Cortex of kidney (tissue), 1 donor: ENCODE data around the gene TMBIM4.
"Not testable (repeated sequence)": the region's sequence is repeated elsewhere in the genome, so short reads cannot be mapped to it uniquely, and the experiment has no call there.

Experiments
- DNase-seq: peaks from one replicate; lab custom pipeline; 2025; lab: John Stamatoyannopoulos, UW

TMBIM4 gene

DNA sequence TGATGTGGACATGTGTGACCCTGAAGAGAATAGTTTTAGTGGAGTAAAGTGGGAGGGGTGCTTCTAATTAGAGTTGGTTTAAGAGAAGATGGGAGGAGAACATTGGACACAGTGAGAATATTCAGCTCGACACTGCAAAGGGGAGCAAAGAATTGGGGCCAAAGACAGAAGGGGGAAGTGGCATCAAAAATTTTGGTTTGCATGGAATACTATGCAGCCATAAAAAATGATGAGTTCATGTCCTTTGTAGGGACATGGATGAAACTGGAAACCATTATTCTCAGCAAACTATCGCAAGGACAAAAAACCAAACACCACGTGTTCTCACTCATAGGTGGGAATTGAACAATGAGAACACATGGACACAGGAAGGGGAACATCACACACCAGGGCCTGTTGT, 15.0 kb upstream of the TMBIM4 start:
- DNase-seq = not testable (repeated sequence)

DNA sequence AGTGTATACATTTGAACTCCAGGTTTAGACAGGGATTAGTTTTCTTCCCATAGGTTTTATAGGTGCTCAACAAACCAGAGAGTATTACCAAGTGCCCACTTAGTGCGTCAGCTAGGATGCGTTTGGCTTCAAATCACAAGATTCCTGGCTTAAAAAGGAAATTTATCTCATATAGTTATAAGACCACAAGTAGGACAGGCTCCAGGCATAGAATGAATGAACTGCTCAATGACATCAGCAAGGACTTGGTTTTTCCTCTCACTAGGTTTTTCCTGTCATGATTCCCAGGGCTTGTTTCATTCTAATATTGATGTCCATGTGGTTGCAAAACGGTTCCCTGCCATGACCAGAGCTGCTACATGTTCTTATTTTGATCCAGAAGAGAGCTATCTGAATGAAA, 13.2 kb upstream of the TMBIM4 start:
- no peak for DNase-seq

DNA sequence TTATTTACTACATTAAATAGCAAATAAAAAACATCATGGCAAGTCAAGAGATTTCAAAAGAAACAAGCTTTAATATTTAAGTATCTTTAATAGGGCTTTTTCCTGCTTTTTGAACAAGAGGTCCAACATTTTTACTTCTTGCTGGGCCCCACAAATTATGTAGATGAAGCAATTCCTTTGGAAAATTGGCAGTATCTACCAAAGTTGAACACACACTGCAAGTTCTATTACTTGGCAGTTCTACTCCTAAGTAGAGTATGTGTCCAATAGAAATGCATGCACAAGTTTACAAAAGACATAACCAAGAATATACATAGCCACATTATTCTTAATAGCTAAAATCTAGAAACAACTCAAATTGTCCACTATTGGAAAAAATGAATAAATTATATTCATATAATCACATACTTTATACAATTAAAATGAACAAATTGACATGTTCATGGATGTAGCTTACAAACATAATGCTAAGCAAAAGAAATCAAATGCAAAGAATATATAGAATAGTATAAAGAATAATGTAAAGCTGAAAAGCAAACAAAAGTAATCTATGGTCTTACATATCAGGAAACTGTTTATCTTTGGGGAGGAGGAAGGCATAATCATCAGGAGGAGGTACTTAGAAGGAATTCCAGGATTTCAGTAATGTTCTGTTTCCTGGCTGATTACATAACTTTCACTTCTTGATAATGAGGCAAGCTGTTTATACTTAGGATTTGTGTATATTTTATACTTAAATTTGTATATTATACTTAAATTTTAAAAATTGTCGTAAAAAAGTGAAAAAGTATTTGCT, 6.5 kb upstream of the TMBIM4 start:
- DNase-seq = no peak

DNA sequence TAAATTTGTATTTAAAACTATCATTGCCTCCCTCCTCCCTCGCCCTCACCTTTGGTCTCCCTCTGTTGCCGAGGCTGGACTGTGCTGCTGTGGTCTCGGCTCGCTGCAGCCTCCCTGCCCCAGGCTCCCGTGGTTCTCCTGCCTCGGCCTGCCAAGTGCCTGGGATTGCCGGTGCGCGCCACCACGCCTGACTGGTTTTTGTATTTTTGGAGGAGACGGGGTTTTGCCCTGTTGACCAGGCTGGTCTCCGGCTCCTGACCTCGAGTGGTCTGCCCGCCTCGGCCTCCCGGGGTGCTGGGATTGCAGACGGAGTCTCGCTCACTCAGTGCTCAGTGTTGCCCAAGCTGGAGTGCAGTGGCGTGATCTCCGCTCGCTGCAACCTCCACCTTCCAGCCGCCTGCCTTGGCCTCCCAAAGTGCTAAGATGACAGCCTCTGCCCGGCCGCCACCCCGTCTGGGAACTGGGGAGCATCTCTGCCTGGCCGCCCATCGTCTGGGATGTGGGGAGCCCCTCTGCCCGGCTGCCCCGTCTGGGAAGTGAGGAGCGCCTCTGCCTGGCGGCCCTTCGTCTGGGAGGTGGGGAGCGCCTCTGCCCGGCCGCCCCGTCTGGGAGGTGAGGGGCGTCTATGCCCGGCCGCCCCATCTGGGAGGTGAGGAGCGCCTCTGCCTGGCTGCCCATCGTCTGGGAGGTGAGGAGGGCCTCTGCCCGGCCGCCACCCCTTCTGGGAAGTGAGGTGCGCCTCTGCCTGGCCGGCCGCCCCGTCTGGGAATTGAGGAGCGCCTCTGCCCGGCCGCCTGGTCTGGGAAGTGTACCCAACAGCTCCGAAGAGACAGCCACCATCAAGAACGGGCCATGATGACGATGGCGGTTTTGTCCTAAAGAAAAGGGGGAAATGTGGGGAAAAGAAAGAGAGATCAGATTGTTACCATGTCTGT, 4.9 kb upstream of the TMBIM4 start:
- not testable (repeated sequence) for DNase-seq

DNA sequence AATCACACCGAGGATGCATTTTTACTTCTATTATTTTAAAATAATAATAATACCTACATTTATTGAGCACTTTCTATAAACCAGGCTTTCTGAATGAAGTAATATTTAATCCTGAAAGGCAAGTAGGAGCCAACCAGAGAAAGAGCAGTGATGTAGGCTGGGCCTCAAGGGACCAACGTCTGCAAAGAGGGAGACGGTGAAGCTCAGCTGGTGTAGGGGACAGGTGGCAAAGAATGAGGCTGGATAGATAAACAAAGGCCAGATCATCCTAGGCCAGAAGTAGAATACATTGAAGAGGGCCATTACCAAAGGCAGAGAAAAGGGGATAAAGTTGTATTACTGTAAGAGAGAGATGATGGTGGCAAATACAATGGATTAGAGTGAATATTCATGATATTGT, 810 bp upstream of the TMBIM4 start:
- DNase-seq = no peak

DNA sequence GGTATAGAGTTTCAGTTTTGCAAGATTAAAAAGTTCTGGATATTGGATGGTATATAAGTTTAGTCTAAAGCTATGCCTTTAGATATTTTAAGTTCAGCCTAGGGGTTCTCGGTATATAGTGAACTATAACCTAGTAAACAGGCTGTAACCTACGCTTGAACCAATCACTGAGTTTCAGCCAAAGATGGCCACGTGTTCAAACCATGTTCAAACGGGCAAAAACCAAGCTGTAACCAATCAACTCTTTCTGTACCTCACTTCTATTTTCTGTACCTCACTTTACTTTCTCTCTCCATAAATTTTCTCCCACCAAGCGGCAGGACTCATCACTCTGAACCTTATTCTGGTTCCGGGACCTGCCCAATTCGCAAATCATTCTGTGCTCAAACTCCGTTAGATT, 1.4 kb downstream of the TMBIM4 start:
- no peak for DNase-seq

DNA sequence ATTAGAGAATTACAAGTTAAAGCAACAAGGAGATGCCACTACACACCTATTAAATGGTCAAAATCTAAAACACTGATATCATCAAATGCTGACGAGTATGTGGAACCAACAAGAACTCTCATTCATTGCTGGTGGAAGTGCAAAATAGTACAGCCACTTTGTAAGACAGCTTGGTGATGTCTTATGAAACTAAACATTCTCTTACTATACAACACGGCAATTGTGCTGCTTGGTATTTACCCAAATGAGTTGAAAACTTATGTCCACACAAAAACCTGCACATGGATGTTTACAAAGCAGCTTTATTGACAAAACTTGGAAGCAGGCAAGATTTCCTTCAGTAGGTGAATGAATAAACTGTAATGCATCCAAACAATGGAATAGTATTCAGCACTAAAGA, 3.2 kb downstream of the TMBIM4 start:
- DNase-seq = no peak

DNA sequence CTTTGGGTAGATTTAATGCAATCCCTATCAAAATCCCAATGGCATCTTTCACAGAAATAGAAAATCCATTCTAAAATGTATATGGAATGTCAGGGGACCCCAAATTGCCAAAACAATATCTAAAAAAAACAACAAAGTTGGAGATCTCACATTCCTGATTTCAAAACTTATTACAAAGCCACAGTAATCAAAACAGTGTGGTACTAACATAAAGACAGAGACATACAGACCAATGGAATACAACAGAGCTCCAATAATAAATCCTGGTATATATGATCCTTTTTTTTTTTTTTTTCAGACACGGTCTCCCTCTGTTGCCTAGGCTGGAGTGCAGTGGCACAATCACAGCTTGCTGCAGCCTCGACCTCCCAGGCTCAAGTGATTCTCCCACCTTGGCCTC, 4.7 kb downstream of the TMBIM4 start:
- DNase-seq = no peak

DNA sequence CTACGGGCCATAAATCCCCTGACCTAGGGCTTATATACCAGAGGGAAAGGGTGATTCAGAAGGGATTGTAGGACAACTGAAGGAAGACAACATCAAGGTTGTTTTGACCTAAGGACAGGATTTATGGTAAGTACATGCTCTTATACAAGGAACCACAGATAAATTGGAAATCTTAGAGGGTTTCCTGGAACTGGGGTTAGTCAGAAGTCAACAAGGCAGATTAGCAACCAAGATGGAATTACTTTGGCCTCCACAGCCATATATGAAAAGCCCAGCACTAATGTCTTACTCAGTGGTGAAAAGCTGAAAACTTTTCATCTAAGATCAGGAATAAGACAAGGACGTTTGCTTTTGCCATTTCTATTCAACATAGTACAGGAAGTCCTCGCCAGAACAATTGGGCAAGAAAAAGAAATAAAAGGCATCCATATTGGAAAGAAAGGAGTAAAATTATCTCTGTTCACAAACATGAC, 5.4 kb downstream of the TMBIM4 start:
- no peak for DNase-seq

DNA sequence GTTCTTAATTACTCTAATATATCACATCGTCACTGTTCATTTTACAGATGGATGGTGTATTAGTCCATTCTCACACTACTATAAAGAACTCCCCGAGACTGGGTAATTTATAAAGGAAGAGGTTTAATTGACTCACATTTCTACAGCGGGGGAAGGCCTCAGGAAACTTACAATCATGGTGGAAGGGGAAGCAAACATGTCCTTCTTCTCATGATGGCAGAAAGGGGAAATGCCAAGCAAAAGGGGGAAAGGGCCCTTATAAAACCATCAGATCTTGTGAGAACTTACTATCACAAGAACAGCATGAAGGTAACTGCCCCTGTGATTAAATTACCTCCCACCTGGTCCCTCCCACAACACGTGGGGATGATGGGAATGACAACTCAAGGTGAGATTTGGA, 6.5 kb downstream of the TMBIM4 start:
- no peak for DNase-seq

DNA sequence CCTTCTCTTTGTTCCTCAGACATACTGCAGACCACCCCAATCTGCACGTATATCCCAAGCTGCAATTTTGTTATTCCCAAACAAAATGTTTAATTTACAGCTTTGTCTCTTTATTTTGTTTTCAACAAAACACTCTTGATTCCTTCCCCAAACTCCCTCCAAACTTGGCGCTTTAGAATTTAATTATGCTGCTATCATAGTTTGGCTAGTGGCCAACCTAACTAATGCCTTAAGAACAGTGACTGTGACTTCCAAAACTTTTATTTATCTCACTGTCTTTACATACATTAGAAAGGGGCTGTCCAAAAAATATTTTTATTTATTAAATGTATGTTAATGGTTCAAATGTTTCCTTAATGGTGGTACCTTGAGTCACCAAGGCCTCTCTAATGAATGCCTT, 7.1 kb downstream of the TMBIM4 start:
- DNase-seq = no peak

DNA sequence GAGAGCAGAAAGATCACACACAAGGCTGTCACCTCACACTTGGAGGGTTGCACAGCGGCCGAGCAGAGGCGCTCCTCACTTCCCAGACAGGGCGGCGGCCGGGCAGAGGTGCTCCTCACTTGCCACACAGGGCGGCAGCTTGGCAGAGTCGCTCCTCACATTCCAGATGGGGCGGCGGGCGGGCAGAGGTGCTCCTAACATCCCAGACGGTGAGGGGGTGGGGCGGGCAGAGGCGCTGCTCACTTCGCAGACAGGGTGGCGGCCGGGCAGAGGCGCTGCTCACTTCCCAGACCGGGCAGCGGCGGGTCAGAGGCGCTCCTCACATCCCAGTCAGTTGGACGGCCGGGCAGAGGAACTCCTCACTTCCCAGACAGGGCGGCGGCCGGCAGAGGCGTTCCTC, 9.1 kb downstream of the TMBIM4 start:
- DNase-seq = no peak

DNA sequence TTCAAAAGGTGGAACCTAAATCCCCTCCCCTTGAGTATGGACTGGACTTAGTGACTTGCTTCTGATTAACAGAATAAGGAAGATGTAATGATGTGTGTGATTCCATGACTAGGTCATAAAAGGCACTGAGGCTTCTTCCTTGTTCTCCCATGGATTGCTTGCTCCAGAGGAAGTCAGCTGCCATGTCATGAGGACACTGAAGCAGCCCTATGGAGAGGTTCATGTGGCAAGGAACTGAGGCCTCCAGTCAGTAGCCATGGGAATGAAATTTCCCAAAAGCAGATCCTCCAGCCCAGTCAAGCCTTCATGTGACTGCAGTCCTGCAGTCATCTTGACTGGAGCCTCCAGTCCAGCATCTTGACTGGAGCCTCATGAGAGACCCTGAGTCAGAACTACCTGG, 10.7 kb downstream of the TMBIM4 start:
- no peak for DNase-seq

DNA sequence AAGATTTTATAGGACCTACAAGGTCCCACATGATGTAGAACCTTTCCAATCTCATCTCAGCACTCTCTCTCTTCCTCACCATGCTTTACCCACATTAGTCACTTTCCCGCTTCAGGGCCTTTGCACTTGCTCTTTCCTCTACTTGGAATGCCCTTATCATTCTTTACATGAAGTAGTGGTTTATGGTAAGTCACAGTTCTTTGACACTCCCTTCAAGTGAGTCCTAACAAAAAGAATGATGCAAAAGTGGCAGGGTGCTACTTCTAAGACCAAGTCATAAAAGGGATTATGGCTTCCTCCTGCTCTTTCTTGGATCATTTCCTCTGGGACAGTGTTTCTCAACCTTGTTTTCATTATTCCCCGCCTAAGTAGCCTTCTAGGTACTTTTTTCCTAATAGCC, 13.1 kb downstream of the TMBIM4 start:
- no peak for DNase-seq

DNA sequence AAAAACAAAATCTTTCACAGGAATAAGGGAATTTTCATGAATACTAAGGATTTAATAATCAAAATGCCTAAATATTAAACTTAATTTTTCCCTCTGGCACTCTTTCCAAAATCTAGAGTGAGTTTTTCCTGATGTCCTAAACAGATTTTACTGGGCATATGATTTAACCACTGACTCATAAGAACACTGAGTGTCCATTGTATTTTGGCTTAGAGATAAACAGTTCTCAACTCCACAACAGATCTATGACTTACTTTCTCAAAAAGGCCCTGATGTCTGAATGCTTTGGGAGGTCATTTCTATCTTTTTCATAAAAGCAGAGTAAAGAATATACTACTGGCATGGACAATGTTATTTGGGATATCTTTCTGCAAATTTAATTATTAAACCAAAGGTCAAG, 15.0 kb downstream of the TMBIM4 start:
- no peak for DNase-seq

DNA sequence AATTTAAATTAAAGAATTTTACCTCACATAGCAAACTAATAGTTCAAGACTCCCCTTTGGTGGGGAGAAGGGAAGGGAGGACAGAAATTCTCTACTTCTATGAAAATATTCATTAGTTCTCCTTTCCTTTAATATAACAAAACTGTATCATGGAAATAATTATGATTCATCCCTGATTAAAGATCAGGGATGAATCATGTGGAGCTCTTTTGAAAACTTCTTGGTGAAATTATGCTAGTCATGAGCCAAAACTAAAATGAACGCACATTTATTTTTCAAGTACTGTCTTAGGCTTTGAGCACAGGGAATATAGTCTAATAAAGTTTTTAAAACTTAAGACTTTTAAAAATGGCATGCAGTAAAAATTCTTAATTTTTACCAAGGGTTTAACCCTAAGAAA, 17.1 kb downstream of the TMBIM4 start:
- no peak for DNase-seq

DNA sequence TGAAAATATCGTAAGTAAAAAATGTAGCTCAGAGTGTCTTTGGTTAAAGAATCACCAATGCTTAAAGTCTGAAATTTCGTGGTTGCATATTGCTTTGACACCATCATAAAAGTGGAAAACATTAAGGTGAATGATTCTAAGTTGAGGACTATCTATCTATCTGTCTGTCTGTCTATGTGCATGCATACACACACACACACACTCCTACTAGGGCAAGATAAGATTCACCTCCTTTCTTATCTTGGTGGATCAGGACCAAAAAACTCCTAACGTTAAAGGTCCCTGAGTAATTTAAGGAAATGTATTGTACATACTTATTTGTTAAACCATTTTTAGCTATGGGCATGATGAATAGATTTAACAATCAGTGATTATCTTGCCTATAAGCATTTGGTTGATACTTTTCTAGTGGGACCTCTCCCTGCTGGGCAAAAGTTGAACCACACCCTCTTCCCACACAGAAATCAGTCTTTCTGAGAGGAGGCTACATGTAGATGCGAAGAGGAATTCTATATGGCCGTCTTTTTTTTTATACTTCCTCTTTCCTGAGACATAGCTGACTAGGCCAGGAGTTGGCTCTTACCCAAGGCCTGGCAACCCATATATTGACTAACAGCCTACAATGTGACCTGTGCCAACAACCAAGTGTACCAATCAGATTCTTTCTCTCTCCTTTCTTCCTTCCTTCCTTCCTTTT, 19.9 kb downstream of the TMBIM4 start:
- DNase-seq = no peak

DNA sequence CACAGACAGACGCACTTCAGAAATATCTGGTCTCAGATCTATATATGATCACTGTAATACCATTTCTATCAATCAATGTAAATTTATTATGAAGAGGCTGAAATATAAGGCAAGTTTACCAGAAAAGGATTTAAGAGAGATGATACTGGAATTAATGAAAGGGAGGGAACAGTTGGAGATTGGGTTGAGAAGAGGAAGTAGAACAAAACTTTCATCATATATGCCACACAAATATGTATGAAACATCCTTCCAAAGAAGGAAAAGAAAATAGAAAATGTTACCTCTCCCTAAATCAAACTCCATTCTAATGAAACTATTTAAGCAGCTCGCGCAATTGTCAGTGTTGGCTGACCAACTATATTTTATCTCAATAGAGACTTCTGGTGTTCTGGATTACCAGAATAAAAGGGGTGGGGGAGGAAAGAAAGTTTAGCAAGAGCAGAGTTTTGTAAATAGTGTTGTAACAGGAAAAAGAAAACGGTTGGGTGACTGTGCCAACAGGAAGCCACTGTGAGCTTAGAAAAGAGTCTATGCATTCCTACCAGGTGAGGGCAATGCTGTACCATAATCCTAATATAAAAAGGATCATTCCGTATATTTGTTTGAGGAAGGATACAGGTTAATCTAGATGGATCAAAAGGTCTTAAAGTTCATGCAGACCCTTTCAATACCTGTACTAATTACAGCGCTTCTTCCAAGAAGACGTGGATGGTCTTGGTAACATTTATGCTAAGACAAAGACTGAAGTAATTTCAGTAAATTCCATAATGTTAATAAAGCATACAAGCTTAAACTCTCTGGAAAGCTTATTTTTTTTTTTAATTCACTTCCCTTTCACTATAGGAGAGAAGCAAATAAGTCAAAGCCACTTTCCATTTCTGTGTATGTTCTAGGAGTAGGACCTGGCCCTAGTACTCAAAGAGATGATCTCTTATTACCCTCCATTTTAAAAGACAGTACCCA, 24.7 kb downstream of the TMBIM4 start:
- no peak for DNase-seq

DNA sequence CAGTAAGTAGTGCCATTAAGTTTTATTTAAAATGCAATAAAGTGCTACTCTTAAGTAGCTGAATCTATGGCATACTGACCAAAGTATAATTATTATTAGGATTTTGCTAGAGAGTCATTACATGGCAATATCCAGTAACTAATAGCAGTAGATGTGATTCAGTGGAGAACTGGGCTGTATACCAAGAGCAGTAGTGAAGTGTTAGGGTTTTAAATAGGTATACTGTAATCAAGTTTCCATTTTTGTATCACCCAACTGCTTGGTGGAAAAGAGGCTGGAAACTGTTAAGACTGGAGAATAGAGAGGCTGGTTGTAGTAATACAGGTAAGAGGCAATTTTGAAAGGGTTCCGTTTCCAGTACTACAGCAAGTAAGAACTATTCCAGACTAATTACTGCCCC, 25.9 kb downstream of the TMBIM4 start:
- no peak for DNase-seq

DNA sequence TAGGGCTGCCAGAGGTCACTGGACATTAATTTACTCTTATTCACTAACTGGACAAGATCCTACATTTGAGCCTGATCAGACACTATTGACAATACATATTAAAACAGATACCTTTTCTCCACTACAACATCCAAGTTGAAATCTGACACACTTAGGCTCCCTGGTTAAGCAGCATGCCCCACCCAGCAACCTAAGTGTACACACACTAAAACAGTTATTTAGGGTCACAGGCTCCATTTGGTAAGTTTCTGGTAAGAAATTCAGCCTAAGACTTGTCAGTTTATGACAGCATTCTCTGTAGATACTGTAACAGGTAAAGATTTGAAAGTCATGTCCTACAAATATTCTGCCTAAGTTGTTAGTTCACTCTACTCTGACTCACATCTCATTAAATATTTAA, 27.0 kb downstream of the TMBIM4 start:
- no peak for DNase-seq

DNA sequence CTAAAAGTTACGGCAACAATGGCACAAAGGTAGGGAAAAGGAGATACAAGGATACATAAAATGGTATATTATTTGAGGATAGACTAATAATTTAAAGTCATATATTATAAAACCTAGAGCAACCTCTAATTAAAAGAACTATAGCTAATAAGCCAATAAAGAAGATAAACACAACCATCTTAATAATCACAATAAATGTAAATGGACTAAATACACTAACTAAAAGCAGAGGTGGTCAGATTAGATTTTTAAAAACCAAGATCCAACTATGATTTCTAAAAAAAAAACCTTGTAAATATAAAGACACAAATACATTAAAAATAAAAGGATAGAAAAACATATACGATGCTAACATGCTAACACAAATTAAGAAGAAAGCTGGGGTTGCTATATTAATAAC, 28.5 kb downstream of the TMBIM4 start:
- no peak for DNase-seq
